ENCODE measurements around the gene CYP4A11. TPM values are rescaled to one million over a fixed set of nuclear protein-coding genes. Genes with fewer than 3 reads are reported as not detected.
"Not testable (repeated sequence)": the region's sequence is repeated elsewhere in the genome, so short reads cannot be mapped to it uniquely, and the experiment has no call there.

The CYP4A11 gene, protein sequence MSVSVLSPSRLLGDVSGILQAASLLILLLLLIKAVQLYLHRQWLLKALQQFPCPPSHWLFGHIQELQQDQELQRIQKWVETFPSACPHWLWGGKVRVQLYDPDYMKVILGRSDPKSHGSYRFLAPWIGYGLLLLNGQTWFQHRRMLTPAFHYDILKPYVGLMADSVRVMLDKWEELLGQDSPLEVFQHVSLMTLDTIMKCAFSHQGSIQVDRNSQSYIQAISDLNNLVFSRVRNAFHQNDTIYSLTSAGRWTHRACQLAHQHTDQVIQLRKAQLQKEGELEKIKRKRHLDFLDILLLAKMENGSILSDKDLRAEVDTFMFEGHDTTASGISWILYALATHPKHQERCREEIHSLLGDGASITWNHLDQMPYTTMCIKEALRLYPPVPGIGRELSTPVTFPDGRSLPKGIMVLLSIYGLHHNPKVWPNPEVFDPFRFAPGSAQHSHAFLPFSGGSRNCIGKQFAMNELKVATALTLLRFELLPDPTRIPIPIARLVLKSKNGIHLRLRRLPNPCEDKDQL
- polyA plus RNA-seq (2014; cell fraction: cytosol; rRNA removed): not detected in 2 replicates
- polyA plus RNA-seq (2014; cell fraction: nucleus; rRNA removed): not detected in 2 replicates

DNA sequence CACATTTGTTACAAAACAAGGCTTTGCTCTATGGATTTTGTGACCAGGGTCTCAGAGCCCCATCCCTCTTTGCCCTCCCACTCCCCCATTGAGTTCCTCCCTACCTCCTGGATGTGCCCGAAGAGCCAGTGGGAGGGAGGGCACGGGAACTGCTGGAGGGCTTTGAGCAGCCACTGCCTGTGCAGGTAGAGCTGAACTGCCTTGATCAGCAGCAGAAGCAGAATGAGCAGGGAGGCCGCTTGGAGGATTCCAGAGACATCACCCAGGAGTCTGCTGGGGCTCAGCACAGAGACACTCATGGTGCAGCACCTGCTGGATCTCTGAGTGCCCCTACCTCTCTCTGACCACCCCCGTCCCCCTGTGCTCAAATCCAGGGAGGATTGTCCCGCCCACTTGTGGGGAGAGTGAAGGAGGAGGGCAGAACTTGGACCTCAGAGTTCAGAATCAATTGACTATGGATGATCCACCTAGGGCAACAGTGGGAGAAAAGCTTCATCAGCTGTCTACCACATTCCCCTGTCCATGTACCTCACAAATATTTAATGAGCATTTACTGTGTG, at the start of gene CYP4A11:
TSS of gene CYP4A11 (minus strand) at position 342 of the 560 bp plus-strand sequence. CDS start at position 299, 43 bp downstream.
- no peak for DNase-seq (ENCODE audit: low spot score)

DNA sequence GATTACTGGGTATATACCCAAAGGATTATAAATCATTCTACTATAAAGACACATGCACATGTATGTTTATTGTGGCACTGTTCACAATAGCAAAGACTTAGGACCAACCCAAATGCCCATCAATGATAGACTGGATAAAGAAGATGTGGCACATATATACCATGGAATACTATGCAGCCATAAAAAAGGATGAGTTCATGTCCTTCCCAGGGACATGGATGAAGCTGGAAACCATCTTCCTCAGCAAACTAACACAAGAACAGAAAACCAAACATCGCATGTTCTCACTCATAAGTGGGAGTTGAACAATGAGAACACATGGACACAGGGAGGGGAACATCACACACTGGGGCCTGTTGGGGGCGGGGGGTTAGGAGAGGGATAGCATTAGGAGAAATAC, 49.3 kb upstream of the CYP4A11 start:
- DNase-seq (ENCODE audit: low spot score): not testable (repeated sequence)

- no peak for DNase-seq (ENCODE audit: low spot score)
Observed at GRCh38 chr1:46983830-46984586, 42.7 kb upstream of the CYP4A11 start.

DNA sequence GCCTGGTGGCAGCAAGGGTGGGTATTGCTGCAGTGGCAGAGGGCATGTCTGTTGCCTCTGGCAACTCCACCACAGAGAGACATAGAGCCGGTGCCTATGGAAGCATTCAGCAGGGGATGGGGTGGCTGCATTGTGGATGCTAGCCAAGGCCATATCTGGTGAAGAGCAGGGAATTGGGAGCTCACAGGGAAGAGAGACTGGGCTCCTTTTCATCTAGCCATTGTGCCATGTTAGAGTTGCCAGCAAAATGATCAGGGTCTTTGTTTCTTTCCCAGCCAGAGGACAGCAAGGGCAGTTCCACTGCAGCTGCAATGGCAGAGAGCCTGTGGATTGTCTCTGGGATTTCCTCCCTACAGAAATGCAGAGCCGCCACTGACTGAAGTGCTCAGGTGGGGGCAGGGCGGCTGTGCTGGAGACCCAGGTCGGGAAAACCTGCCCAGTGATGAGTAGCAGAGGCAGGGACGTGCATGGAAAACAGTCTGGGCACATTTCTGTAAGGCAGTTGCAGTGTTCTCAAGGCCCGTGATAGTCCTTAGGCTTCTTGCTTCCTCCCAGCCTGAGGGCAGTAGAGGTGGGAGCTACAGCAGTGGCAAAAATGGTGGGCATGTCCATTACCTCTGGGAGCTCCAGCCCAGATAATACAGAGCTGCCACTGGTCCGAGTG, 42.0 kb upstream of the CYP4A11 start:
- no peak for DNase-seq (ENCODE audit: low spot score)

DNA sequence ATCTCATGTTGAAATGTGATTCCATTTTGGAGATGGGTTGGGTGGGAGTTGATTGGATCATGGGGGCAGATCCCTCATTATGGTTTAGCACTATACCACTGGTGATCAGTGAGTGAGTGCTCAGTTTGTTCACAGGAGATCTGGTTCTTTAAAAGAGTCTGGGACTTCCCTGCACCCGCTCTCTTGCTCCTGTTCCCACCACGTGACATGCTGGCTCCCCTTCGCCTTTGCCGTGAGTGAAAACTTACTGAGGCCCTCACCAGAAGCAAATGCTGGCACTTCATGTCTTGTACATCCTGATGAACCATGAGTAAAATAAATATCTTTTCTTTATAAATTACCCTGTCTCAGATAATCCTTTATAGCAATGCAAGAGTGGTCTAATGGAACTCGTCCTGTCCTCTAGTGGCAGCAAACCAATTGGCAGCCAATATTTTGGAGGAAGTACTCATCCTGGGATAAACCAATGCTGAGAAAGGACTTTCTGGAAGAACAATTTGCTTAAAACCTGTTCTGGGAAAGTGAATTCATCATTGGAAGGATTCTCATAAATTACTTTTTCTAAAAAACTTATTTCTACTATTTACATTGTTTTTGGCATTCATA, 27.8 kb upstream of the CYP4A11 start:
- DNase-seq (ENCODE audit: low spot score): no peak

- not testable (repeated sequence) for DNase-seq (ENCODE audit: low spot score)
Observed at GRCh38 chr1:46962272-46962671, 21.0 kb upstream of the CYP4A11 start.

DNA sequence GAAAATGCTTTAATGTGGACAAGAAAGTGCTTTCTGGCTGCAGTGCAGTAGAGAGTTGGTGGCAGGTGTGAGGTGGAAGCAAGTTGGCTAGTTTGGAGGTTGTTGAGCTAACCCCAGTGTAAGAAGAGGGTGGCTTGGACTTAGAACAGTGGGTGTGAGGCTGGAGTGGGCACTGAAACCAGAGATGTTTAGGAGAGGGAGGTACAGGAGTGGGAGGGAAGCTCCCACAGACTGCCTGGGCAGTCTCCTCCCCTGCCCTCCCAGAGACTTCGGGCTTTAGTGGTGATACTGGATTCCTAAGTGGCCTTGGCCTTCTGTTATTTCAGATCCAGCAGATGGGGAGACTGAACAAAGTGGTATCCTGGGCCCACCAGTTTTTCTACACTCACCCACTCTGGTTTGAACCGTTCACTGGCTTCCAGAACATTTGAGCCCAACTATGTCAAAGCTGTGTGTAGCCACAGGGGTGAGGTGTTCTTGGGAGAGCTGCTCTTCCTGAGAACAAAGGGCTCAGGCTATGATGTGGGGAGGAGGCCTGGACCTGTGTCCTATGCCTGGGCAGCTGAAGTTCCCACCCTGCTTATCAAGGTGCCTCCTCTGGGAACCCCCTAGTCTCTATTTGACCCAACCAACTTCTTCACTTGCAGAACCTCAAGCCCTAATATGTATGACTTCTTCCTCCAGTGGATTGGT, 19.9 kb upstream of the CYP4A11 start:
- DNase-seq (ENCODE audit: low spot score): no peak

- no peak for DNase-seq (ENCODE audit: low spot score)
Observed at GRCh38 chr1:46960250-46960649, 19.0 kb upstream of the CYP4A11 start.

DNA sequence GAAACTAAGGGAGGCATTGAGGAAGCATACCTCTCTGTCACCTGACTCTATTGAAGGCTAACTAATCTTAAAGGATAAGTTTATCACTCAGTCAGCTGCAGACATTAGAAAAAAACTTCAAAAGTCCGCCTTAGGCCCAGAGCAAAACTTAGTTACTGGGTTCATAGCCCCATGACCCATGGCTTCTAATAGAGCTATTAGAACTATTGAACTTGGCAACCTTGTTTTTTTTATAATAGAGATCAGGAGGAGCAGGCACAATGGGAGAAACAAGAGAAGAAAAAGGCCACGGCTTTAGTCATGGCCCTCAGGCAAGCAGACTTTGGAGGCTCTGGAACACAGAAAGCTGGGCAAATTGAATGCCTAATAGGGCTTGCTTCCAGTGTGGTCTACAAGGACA, 13.8 kb upstream of the CYP4A11 start:
- DNase-seq (ENCODE audit: low spot score): not testable (repeated sequence)

DNA sequence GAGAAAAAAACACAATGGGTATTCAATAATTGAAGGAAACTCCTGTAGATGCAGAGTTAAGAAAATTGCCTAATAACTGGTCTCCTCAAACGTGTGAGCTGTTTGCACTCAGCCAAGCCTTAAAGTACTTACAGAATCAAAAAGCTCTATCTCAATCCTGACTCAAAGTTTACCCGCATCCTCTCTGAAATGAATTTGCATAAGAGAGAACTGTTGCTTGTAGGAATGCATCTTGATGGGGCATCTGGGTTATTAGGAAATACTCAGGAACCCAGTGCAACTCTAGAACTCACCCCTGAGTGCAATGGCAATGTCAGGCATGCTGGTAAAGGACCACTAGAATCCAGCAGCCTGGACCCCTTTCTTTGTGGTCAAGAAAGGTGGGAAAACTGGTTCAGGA, 12.6 kb upstream of the CYP4A11 start:
- not testable (repeated sequence) for DNase-seq (ENCODE audit: low spot score)

- DNase-seq (ENCODE audit: low spot score): not testable (repeated sequence)
Observed at GRCh38 chr1:46949417-46949666, 8.1 kb upstream of the CYP4A11 start.

DNA sequence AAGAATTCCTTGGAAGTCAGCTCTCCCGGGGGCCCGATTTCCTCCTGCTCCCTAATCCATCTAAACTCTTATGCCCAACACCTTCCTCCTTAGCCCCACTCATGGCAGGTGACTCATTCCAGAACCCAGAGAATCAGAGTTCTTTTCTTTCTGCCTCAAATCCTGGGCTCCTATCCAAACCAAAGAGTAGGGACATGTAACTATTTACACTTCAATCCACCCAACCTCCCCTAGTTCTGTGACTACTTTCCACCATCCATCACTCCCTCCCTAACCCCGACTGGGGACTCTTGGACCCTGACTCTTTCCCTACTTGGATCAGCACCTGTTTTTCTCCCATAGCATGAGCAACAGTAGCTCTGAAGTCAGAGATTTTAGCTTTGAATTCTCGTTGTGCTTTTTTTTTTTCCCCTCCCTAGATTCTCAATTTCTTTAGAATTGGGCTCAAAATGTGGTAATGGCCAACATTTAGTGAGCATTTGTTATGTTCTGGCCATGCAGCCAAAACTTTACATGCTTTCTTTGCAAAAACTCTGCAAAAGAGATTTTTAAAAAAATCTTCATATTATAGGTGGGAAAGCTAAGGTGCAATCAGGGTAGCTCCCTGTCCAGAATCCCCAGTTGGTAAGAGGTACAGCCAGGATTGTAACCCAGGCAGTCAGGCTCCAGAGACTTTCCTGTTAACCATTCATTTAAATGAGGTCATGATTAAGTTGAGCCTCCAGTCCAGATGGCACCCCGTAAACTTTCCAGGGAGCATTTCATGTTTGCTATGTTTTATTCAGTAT, 7.5 kb upstream of the CYP4A11 start:
- no peak for DNase-seq (ENCODE audit: low spot score)

GRCh38 chr1:46947706-46948105, 6.4 kb upstream of the CYP4A11 start:
- not testable (repeated sequence) for DNase-seq (ENCODE audit: low spot score)

DNA sequence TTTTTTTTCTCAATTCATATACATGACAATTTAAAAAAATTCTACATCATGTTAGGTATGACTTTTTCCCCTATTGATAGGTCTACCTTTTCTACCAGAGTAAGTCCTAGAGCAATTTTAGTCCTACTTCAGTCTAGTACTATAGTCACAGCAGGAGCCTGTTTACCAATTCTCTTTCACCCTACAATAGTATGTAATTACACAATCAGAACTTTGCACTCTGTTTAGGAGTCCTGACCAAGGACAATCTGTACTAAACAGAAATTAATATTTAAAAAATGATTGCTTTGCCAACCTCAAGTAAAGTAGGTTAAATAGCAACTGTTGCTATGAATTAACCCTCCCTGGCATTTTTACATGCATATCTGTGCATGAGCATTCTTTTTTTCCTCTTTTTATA, 810 bp upstream of the CYP4A11 start:
- no peak for DNase-seq (ENCODE audit: low spot score)

DNA sequence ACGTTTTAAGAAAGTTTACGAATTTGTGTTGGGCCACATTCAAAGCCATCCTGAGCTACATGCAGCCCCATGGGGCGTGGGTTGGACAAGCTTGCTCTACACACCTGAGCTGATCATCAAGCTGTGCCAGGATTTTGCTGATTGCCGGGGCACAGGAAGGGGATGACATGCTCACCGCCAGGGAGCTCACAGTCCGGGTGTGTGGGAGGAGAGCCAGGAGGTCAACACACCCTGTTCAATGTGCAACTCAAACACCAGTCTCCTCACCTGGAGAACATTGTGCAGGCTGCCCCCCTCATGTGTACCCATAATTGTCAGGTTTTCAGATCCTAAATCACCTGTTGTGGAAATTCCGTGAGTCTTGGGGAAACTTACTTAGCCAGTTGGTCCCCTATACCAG, 969 bp downstream of the CYP4A11 start:
- DNase-seq (ENCODE audit: low spot score): no peak

DNA sequence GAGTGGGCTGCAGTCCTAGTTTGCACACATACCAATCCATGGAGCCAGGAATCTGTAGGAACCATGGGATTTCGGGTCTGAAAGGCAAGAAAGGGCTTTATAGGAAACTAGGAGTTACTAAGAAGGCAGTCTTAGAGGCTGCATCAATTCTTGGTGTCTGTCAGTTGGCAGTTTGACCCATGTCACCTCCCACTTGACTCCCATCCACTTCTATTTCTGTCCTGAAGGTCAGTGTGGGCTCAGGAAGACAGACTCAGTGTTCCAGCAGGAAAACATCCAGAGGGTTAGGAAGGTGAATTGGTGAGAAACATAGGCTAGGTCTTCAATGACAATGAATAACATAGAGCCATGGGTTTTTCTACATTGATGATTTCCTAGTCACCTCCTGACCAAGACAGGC, 4.0 kb downstream of the CYP4A11 start:
- no peak for DNase-seq (ENCODE audit: low spot score)

DNA sequence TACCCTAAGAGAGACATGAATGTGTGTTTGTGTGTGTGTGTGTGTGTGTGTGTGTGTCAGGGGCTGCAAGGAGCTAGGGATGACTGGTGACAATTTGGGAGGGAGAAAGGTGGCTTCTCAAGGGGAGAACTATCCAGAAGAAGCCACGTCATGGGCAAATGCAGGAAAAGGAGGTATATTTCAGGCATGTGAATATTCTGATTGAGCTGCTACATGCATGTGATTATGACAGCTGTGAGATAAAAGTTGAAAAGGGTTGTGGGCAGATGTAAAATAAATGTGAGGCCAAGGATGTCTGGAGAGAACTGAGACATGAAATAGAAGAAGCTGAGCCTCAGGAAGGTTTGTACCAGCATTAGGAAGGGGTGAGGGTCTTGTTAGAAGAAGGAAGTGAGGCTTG, 4.5 kb downstream of the CYP4A11 start:
- DNase-seq (ENCODE audit: low spot score): no peak

- not testable (repeated sequence) for DNase-seq (ENCODE audit: low spot score)
Observed at GRCh38 chr1:46934852-46935251, 6.4 kb downstream of the CYP4A11 start.

DNA sequence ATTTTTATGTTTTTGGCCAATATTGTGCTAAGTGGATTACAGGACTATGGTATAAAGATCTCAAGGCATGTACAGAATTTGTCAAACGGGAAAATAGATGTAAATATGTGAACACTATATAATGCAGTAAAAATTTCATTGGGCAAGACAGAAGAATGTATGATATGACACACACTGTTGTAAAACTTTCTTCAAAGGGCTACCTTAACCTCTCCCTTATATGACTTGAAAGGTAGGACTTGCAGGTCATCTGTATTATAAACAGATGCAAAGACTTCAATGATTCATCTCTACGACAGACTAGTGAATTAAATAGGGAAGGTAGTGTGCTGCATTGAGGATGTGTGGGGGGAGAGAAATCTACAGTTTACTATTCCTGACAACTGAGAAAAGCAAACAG, 9.3 kb downstream of the CYP4A11 start:
- not testable (repeated sequence) for DNase-seq (ENCODE audit: low spot score)

- DNase-seq (ENCODE audit: low spot score): no peak
Observed at GRCh38 chr1:46931151-46931550, 10.1 kb downstream of the CYP4A11 start.

All from SK-N-DZ (cell line).